Ureter (tissue), 1 donor: ENCODE results near the gene NTF3. TPM values are rescaled to one million over a fixed set of nuclear protein-coding genes. Genes with fewer than 3 reads are reported as not detected.

Source experiments
- DNase-seq: peaks from one replicate; pipeline ENCODE4 v3.0.0-alpha.2; 2020; ENCODE audit warnings: low spot score
- total RNA-seq: library from RNA; stranded (reverse); gene quantifications from one replicate; pipeline ENCODE4 v1.2.4, GENCODE V29; 2023
- donor health status: DM: yes; HTN: yes; CAD: no.

The NTF3 gene
- total RNA-seq, 1 donor from 2014 or later: 6.1 TPM

DNA sequence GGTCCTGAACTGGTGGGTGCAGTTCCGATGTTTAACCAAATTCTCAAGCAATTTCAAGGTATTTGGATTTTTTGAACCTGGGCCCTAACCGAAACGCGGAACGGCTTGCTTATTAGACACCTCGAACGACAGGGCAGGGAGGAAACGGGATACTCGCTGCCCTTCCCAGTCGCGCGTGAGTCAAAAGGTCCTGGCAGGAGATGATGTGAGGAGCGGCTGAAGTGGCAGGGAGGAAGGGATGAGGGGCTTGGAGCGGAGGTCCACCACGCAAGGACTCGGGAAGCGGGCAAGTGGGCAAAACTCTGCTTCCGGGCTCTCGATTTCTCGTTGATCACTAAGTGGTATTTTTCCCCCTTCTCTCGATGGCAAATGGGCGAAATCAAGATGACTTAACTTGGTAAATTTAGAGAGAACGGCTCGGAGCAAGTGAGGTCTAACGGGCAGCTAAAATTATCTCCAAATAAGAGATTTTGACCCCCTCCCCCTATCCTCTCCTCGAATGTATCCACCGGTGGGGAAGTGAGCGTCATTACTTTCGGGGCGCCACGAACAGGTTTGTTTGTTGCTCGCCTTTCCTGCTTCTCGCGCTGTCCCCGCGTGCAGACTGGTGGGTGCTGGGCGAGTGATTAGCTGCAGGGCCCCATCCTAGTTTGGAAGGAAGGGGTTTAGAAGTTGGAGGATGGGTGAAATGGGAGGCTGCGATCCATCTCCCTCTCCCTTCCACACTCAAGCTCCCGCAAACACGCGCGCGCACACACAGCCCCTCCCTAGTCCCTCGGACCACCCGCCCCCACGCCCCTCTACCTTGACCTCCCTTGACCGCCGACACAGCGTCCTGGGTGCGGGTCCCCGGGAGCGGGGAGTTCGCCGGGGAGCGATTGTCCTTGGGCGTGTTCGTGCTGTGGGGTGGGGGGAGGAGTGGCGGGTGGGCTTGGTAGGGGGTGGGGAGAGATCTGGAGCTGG, 986 bp upstream of the NTF3 start:
- no peak for DNase-seq

DNA sequence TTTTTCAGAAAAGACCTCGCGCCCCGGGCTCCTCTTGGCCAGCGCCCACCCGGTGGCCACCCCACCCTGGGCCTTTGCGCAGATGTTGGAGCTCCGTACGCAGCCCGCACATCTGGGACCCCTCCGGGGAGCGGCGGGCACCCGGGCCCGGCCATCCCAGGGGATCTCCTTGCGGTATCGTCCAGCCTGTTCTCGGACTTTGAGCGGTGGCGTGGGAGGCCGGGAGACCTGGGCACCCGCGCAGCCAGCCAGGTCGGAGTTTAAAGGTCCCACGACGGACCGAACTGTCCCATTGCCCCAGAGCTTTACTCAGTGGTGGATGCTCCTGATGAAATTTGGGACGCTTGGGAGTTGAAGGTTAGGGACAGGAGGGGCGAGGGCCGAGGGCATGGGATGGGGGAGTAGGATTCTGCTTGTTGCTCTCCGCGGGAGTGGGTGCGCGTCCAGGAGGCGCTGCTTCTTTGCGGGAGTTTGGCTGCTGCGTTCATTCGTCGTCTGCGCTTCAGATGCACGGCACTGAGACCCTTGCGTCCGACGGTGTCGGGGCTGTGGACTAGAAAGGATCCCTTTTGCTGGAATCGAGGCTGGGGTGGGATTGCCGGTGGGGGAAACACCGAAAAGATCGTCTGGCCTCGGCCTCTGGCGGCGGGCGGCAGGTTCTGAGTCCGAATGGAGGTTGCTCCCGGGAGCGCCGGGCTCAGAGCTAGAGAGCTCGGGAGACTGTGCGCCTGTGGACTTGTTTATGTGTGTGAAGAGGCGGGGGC, 1.4 kb downstream of the NTF3 start:
- DNase-seq: no peak

DNA sequence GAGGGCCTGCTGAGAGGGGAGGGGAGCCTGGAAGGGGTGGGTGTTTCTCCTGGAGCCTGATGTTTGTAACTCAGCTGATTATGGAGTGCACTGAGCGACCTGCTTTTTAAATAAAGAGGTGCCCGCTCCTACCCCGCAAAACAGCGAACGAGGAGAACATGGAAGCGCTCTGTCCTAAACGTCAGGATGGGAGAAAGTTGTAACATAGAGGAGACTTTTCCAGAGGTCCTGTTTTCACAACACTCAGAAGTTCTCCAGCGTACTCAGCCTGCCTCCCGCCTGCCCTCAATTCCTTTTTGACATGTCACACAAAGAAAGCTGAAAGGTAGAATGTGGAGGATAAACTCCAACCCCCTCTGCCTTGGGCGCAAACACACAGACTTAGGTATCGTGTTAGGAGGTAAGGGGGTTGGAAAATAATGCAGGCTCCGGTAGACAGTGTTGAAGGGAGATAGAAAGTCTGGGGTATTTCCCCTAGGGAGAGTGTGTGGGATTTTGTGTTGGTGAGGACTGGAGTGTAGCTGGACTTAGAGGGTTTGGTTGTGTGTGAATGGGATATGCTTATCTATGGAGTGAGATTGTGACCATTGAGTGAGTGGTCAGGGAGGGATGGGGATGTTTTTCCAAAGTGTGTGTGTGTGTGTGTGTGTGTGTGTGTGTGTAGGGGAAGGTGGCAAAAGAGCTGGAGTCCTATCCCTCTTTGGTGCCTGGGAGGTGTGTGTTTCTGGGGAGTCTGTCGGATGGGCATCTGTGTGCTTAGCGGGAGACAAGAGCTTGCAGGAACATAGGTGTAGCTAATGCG, 2.1 kb downstream of the NTF3 start:
- DNase-seq: no peak

DNA sequence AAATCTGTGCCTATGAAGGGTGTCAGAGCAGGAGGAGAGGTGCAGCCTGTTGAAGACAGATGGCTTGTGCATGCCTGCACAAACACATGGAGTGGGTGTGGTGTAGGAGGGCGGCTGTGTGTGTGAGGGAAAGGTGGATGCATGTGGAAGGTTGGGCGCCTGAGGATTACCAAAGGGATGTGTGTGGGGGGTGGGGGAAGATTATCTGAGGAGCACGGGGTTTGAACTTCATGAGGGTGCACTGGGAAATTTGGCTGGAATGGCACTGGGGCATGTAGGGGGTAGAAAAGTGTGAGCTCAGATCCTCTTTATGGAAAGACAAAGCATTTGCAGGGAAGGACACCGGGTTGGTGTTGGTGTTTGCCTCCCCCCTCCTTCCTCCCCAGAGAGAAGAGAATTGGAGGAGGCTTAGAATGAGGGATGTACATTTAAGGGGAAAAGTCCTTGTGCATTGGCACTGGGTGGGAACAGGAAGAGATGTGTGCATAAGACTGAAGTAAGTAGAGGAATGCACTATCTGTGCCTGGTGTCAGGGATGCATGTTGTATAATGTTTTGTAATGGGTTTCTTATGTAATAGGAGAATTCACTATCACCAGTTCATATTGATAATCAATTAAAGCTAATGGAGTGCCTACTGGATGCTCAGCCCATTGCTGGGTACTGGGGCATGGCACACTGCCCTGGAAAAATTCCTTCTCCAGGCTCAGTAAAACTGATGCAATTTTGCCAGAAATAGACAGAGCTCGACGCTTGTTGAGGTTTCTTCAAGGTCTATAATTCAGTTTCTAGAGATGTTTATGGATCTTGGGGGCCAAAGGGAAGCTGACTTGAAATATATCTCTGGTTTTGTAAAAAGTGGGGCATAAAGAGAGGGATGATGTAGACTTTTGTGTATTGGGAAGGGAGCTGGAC, 3.0 kb downstream of the NTF3 start:
- DNase-seq: no peak

DNA sequence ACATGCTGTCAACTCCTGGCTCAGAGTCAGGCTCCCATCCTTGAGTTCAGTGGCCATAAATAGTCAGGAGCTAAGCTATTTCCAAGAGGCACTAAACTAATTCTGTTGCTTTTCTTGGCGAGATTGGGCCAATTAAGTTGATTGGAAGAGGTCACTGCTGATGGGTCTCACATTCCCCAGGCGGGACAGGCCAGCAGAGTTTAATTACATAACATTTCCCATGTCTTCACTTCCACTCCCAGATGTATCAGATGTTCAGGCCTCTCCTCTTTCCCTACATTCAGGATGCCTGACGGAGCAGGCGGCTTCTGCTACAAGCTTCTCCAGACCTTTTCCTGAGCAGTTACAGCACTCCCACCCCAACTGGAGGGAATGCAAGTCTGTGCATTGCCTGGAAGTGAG, 5.3 kb downstream of the NTF3 start:
- DNase-seq: no peak

DNA sequence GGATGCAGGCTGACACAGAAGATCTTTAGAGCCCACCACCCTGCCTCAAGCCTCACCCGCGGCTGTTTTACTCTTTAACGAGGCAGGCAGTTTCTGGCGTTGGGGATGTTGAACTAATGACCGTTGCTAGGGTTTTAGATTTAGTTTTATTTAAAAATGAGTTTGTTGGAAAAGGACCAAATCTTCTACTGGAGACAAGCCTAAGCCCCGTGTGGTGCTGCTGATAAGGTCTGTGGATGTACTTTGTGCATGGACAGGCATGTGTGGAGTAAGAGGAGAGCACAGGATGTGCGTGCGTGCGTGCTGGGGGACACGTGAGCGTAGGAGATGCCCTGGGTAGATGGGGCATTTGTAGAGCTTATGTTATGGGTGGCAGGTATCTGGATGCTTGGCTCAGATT, 5.7 kb downstream of the NTF3 start:
- DNase-seq: no peak

DNA sequence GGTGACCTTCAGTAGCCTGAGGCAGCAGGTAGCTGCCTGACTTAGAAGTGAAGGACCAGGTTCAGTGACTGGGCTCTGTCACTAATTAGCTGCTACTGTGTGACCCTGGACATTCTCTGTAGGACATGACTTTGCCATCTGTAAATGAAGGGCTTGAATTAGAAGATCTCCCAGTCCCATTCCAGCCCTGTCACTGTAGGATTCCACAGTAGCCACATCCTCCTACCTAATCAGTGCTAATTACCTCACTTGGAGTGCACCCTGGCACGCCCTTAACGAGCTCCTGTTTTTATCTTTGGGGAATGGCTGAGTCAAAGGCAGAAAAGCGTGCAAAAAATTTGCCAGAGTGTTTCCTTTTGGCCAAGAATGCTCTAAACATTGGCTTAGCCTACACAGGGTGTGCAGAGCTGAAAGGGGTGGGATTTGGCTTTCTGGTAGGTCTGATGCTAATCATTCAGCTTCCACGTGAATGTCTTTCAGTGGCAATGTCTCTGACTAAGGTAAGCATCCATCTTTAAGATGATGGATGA, 6.8 kb downstream of the NTF3 start:
- DNase-seq: no peak

DNA sequence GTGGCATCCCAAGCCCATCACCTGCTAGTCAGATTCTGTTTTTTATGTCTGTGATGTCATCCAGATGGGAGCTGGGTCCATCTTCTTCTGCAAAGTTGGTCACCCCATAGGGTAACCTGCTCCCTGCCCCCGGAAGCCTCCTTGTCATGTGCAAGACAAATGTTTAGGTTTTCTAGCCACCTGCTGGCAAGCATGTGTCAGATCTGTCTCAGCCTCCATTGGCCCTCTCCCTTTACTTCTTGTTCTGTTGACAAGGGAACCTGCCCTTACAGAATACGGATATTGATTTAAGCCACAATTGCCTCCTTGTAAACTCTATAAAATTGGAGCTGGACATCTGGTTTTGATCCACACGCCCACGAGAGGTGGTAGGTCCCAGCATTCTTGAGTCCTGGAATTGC, 7.5 kb downstream of the NTF3 start:
- DNase-seq: no peak

DNA sequence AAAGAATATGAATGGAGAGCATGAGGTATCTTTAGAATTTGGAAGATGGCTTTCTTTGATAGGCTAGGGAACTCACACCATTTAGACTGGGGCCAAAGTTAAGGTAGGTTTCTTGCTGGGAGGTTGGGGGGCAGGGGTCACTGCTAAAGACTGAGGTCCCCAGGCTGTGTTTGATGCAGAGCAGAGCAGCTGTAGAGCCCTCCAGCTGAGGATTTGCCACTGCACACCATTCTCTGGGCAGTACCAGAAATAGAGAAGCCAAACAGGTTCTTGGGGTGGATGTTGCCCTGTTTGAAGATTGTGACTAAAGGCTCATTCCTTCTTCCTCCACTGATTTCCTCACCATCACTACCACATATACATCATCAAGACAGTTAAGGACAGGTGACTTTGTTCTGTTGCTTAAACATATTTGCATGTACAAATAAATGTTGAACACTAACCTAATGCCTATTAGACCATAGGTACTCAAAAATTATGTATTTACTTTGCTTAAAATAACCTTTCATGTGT, 7.9 kb downstream of the NTF3 start:
- no peak for DNase-seq

DNA sequence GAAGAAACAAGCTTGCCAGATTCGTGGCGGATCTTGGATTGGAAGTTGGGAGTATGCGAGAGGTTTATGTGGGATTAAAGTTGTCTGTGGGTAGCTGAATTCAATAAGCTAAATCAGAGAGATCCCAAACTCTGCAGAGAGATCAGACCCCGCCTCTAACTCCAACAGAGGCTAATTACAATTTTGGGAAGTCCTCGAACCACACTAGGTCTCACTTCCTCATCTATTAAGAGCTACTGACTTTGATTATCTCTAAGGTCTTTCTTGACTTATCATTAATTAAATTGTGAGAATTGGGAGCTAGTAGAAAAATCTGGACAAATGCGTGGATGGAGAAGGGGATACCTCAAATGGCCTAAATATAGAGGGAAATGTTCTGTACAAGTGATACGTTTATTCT, 9.1 kb downstream of the NTF3 start:
- DNase-seq: no peak

DNA sequence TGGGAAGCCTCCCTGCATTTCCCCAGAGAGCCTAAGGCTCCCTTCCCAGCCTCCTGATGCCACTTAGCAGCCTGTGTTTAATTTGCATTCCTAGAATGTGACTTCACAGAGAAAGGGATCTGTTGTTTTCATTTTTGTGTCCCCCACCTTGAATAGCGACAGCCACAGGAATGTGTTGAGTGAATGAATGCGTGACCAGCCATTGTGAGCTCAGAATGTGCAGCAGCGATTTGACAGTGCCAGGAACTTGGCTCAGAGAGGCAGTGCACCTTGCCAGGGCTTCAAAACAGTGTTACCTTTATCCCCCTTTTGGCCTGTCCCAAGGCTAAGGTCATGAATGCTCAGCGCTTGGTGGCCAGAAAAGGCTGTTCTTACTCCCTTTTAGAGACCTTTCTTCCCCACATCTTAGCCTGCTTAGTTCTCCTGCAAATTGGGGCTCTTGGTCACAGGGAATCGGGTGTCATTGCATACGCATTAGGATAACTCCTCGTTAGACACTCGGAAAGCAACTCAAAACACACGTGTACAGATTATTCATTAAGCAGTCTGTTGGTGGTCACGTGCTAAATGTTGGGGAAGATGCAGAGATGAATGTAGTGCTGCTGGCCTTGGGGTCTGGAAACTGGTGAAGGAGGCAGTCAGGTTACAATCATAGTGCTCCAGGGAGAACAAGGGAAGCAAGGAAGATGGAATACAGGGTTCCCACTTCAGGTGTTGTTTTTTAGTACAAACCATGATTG, 9.8 kb downstream of the NTF3 start:
- no peak for DNase-seq

DNA sequence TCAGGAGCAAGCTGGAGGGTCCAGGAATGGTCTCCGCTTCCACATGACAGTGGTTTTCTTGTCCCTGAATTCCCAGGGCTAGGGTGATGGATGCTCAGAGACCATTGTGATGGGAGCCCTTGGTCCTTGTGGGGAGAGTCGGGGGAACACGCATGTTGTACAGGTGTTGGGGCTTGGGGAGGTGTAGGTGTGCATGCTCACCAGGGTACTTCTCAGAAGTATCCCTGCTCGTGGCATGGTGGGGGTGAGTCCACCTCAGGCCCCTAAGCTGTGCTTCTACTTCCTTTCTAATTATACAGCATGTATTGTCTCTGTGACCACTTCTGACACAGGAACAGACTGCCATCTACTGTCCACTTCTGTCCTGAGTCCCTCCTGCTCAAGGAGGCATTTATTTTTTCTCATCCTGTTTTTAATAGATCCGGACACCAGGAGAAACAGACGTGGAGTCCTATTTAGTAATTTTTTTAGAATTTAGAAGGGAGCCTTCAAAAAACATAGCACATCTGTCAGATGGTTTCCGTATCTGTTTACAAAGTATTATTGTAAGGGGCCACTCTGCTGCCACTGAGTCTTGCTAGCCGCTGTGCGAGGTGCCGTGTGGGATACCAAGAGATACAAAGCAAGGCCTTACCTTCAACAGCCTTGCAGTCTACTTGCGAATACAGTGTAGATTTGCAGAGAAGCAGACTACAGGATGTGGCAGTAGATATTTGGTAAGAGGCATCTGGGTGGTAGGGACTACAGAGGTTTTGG, 10.5 kb downstream of the NTF3 start:
- DNase-seq: no peak

DNA sequence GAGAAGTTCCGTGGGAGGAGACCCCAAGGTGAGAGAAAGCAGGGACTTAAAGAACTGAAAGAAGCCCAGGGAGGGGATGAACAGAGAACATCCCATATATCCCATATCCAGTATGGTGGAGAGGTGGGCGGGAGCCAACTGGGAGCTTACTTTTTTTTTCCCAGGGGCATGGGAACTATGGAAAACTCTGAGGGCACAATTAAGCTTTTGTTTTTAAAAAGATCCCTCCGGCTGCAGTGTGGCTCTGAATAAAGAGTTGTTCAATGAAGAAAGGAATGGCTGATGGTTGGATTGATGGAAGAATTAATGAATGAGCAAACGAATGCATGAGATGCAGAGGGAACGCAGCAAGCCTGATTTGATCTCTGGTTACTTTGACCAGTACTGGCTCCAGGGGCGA, 12.6 kb downstream of the NTF3 start:
- no peak for DNase-seq

DNA sequence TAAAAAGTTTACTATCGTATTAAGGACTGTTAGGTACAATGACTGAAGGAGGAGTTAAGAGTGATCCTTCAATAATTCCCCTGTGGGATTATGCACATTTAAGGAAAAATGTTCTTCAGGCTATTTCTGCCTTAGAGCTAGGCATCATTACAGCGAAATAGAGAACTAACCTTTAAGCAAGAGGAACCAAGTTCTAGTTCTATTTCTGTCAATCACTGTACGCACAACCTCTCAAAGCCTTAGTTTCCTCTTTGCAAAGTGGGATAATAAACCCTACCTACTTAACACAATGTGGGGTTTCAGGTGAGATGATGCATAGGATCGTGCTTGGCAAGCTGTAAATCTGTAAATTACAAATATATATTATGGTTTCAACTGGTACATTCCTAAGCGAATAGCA, 15.4 kb downstream of the NTF3 start:
- no peak for DNase-seq

DNA sequence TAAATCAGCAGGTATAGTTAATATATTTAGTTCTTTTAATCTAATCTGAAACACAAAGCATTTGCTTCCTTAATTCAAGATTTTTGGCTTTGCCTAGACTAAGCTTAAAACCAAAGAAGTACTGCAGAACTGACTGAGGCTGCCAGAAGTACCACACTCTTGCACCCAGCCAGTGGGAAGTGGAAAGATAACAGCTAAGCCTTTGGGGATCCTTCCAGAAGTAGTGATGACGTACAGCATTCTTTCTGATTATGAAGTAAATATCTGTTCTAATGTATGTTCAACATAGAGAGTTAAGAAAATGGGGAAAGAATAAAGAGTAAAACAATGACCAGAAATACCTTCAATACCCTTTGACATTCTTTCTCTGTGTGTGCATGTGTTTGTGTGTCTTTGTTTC, 19.3 kb downstream of the NTF3 start:
- DNase-seq: no peak

DNA sequence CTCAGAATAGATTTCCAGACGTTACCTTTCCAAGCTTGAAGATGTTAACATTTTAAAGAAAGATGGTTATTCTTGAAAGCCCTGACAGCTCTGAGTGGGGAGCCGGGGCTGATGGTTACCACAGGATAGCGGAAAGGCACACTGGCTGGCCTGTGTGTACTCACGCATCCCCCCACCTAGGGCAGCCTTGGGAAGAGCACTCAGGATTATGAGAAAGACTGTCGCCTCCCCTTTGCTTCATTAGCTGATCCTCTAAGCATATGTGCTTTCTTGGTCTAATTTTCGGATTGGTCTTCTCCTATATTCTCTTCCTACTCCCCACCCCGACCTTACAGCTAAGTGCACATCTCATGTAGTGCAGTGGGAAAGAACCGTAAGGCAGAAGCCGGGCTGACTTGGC, 20.7 kb downstream of the NTF3 start:
- DNase-seq: no peak

DNA sequence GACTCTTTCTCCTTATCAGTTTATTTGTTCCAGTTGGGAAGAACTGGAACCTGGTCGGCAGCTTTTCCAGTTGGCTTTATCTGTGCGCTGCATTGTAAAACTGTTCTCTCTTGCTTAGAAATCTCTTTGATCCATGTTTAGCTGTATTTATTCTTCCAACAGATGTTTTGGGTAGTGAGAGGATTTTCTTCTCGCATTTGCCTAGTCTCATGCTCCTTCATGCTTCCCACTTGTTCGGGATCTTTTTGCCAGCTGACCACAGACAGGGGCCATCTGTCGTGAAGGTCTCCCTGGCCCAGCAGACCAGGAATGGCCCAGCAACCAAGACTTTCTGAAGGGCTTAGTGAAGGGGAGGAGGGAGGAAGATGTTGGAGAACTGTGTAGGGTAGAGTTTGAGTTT, 21.6 kb downstream of the NTF3 start:
- no peak for DNase-seq

DNA sequence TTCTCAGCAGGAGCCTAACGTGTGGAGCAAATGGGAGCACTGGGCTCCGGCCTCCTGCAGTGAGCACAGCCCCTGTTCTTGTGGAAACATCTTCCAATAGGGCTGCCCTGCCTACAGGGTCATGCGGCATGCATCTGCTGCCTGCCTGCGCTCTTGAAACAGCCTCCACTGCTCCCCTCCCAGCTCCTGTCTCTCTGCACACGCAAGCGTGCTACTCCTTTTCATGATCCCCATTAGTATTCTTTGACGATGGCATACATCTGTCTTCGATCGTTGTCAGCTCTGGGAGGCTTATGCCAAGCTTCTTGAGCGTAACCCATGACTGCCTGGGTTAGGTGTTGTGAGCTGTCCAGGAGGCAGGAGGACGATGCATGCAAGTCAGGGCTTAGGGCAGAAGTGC, 23.1 kb downstream of the NTF3 start:
- no peak for DNase-seq

DNA sequence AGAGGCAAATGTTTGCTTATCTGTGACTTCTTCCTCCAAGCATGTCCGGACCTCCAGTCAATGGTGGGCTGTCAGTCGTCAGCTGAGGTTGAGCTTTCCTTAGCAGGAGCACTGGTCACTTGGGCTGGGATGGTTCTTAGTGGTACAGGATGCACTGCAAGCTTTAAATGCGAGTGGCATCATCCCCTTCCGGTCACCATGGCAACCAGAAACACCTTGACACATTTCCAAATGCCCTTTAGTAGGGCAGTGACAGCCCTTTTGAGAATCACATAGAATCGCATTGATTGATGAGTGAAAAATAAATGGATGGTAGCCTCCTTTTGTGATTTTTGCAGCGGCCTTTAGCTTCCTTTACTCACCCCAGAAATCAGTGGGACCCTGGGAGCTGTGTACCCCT, 24.1 kb downstream of the NTF3 start:
- no peak for DNase-seq
